Body of pancreas (tissue), 4 donors: ENCODE measurements around the gene WDR33.

Experiments used
- CTCF ChIP-seq, 7 experiments: fragments of 450-650 bp in 4 of 7; fragments of 200-600 bp in 3 of 7; sonication (generic) in 3 of 7; IDR thresholded peaks; one replicate each; pipeline ENCODE4 v1.5.1; 2016 to 2019; ENCODE audit warnings: antibody characterized with exemption in 7 of 7
- POLR2A ChIP-seq, 3 donors: fragments of 450-650 bp; IDR thresholded peaks; one replicate each; pipeline ENCODE4 v1.6.1; 2016; ENCODE audit warnings: antibody characterized with exemption in 3 of 3, mild to moderate bottlenecking in 2 of 3

DNA sequence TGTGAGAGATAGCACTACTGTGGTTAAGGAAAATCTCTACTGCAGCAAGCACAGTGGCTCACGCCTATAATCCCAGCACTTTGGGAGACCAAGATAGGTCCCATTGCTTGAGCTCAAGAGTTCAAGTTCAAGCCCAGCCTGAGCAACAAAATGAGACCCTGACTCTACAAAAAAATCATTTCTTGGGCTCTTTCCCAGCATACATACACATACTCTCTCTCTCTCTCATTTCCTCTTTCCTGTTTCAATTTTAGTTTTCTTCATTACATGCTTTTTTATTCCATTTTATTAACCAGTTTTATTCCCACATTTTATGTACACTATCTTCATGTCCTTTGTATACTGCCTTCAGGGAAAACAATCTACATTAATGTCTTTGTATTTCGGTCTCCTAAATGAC lies 14.6 kb downstream of the WDR33 start:
- TF ChIP-seq CTCF (IDR thresholded peaks at IDR 0.05) = no peak
- no peak for TF ChIP-seq POLR2A (IDR thresholded peaks at IDR 0.05)
